ENCODE results near the gene GFRA1. TPM values are rescaled to one million over a fixed set of nuclear protein-coding genes. Genes with fewer than 3 reads are reported as not detected.

The GFRA1 gene
- total and polyA plus RNA-seq, 2 of the 8 experiments (the other 6 are each of a cell fraction or from before 2014, with no cell fraction given) = 1.1 to 2.0 TPM

DNA sequence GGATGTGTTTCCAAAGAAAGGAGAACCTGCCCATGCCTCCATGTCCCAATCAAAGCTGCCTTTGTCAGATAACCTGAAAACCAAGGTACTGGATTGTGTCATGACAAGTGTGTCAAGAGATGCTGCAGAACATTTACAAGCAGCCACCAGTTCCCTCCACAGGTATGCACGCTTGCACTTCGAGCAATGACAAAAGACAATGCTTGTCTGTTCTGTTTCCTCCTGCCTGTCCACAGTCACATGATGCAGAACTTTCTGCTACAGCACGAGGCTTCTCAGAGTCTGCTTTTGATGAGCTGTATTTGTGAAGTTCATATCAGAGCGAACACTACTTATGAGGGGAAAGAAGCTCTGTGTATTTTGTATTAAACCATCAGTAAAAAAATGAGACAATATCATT lies 209.9 kb downstream of the GFRA1 start:
- no peak for FAIRE-seq
- TF ChIP-seq SIN3A (conservative IDR thresholded peaks at IDR 0.05 in 1 of 2, IDR thresholded peaks at IDR 0.05 in 1 of 2; ENCODE audit: low read depth in 1 of 2, low read length in 2 of 2) (no peak), TEAD4 (IDR thresholded peaks at IDR 0.05; ENCODE audit: low read depth, low read length) (no peak), TCF12 (IDR thresholded peaks at IDR 0.05; ENCODE audit: low read depth, low read length) (no peak), RNF2 (IDR thresholded peaks at IDR 0.05; ENCODE audit: borderline replicate concordance, low read depth, low read length, missing control alignments, poor library complexity, severe bottlenecking) (no peak), TAF1 (IDR thresholded peaks at IDR 0.05; ENCODE audit: low read depth, low read length) (no peak), KDM1A (IDR thresholded peaks at IDR 0.05; ENCODE audit: borderline replicate concordance, low read length) (no peak), KDM5A (IDR thresholded peaks at IDR 0.05; ENCODE audit: low read length) (no peak), POLR2AphosphoS5 (IDR thresholded peaks at IDR 0.05; ENCODE audit: low read depth, low read length) (no peak), TBP (IDR thresholded peaks at IDR 0.05; ENCODE audit: low read depth, low read length) (no peak), JUND (IDR thresholded peaks at IDR 0.05; ENCODE audit: low read length) (no peak), HDAC2 (IDR thresholded peaks at IDR 0.05; ENCODE audit: borderline replicate concordance in 1 of 2, low read depth in 2 of 2, low read length in 2 of 2) (no peak)
- TF ChIP-seq, protein P1, sequence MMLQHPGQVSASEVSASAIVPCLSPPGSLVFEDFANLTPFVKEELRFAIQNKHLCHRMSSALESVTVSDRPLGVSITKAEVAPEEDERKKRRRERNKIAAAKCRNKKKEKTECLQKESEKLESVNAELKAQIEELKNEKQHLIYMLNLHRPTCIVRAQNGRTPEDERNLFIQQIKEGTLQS (IDR thresholded peaks at IDR 0.05; ENCODE audit: insufficient read depth, low read depth, low read length) = no peak
- TF ChIP-seq, protein P2, sequence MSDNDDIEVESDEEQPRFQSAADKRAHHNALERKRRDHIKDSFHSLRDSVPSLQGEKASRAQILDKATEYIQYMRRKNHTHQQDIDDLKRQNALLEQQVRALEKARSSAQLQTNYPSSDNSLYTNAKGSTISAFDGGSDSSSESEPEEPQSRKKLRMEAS (IDR thresholded peaks at IDR 0.05) = no peak

More for the DNA sequence above, 209.9 kb downstream of the GFRA1 start:
- no peak overlapping the region for H3K9ac ChIP-seq (replicated peaks in 1 of 4; ENCODE audit: extremely low read depth in 1 of 4, low read depth in 3 of 4, low read length in 3 of 4)
- no peak overlapping the region for H2BK120ac ChIP-seq (replicated peaks; ENCODE audit: low read depth, low read length)
- no peak overlapping the region for H4K91ac ChIP-seq (replicated peaks; ENCODE audit: insufficient read length, low read length)
- no peak for DNase-seq (ENCODE audit: low read depth in 1 of 2, low spot score in 2 of 2)
- H3K36me3 ChIP-seq (ENCODE audit: control insufficient read depth in 2 of 4, insufficient read depth in 4 of 4, low read length in 3 of 4) = no peaks in the 10 kb centered on the region
- no peak overlapping the region for H2BK12ac ChIP-seq (ENCODE audit: low read depth, low read length)
- H4K8ac ChIP-seq (ENCODE audit: extremely low read depth, insufficient read depth, low read length) = no peak overlapping the region
- no peaks in the 10 kb centered on the region for H3K9me3 ChIP-seq (ENCODE audit: insufficient read depth in 2 of 2, low read depth in 1 of 2, low read length in 1 of 2)
- no peak overlapping the region for H4K5ac ChIP-seq (ENCODE audit: insufficient read length, low read depth, low read length)
- CTCF ChIA-PET (ENCODE audit: partially characterized antibody) = interaction anchor here (0.7 to 1.2 kb wide), 3 partner anchors 16 to 64 kb away, joined by 3 read pairs; no protein-coding TSS in a partner anchor
- H3K23me2 ChIP-seq (ENCODE audit: low read depth, low read length) = no peaks in the 10 kb centered on the region
- no peak overlapping the region for H3K4ac ChIP-seq (replicated peaks; ENCODE audit: insufficient read length, low read depth, low read length)
- 96% methylated on average over 4 of the region's 4 CpGs; no CpG with 5 or more reads in 1 of the 2 experiments for WGBS, 2 experiments (ENCODE audit: extremely low coverage in 1 of 2, insufficient coverage in 1 of 2, insufficient read length in 1 of 2, insufficient replicate concordance in 2 of 2, low coverage in 1 of 2, low lambda C conversion rate in 2 of 2, missing lambda C conversion rate in 1 of 2)
- no peaks in the 10 kb centered on the region for H3K4me1 ChIP-seq (replicated peaks in 1 of 4; ENCODE audit: control insufficient read depth in 3 of 4, insufficient read depth in 4 of 4, low read length in 3 of 4)
- no peak overlapping the region for H2BK15ac ChIP-seq (ENCODE audit: low read length)
- POLR2A ChIA-PET (ENCODE audit: partially characterized antibody) = interaction anchor here (1.0 kb wide), 1 partner anchor 40 kb away, joined by 3 read pairs; no protein-coding TSS in a partner anchor
- H3K23ac ChIP-seq (ENCODE audit: insufficient read length) = no peak overlapping the region
- H2AFZ ChIP-seq (ENCODE audit: low read length) = no peak overlapping the region
- no peak overlapping the region for H3K4me2 ChIP-seq (ENCODE audit: insufficient read depth in 1 of 2, low read depth in 2 of 2, low read length in 2 of 2)
- no peaks in the 10 kb centered on the region for H4K20me1 ChIP-seq (replicated peaks in 1 of 2; ENCODE audit: control insufficient read depth in 1 of 2, insufficient read depth in 2 of 2, low read length in 2 of 2)
- H2AK5ac ChIP-seq (ENCODE audit: low read depth, low read length) = no peak overlapping the region
- no peak overlapping the region for H2BK5ac ChIP-seq (ENCODE audit: low read depth, low read length)
- H3K79me1 ChIP-seq (ENCODE audit: low read depth, low read length) = no peaks in the 10 kb centered on the region
- no peak overlapping the region for H3K27ac ChIP-seq (ENCODE audit: low read depth, low read length)
- H3K27me3 ChIP-seq (replicated peaks in 1 of 4; ENCODE audit: control insufficient read depth in 3 of 4, extremely low read depth in 1 of 4, insufficient read depth in 3 of 4, low read length in 3 of 4) = no peaks in the 10 kb centered on the region
- H2BK20ac ChIP-seq (ENCODE audit: low read length) = no peak overlapping the region
- no peak overlapping the region for H3K18ac ChIP-seq (ENCODE audit: extremely low read depth, low read length)
- H3K56ac ChIP-seq (replicated peaks; ENCODE audit: insufficient read length, low read depth, low read length) = no peak overlapping the region
- H3K4me3 ChIP-seq (ENCODE audit: extremely low read depth in 1 of 4, insufficient read depth in 2 of 4, low read depth in 3 of 4, low read length in 4 of 4) = no peak overlapping the region
- H3K14ac ChIP-seq (ENCODE audit: insufficient read length) = no peak overlapping the region
- H3K79me2 ChIP-seq (ENCODE audit: control insufficient read depth in 1 of 2, insufficient read depth in 2 of 2, low read length in 2 of 2) = no peaks in the 10 kb centered on the region
